RPMI8226 (cell line): ENCODE measurements around the gene ALDH1L1.
A peak's percentile ranks its signal among the peaks of the same experiment; 100 is the strongest.

ENCODE experiments used
- DNase-seq: peaks from one replicate; pipeline ENCODE4 v3.0.0-alpha.2; 2015

The ALDH1L1 gene

GRCh38 chr3:126153695-126154360 lies 26.6 kb downstream of the ALDH1L1 start:
- no peak for DNase-seq

GRCh38 chr3:126152901-126153694 lies 27.3 kb downstream of the ALDH1L1 start:
- DNase-seq: no peak

GRCh38 chr3:126152458-126152857 lies 27.9 kb downstream of the ALDH1L1 start:
- no peak for DNase-seq

- no peak for DNase-seq
These were observed 28.7 kb downstream of the ALDH1L1 start for GRCh38 chr3:126151562-126152302.

- no peak for DNase-seq
These were observed 30.3 kb downstream of the ALDH1L1 start for GRCh38 chr3:126149960-126150515.

GRCh38 chr3:126149256-126149902 lies 31.0 kb downstream of the ALDH1L1 start:
- DNase-seq: no peak

- DNase-seq: no peak
These were observed 32.3 kb downstream of the ALDH1L1 start for GRCh38 chr3:126147932-126148683.

- no peak for DNase-seq
These were observed 33.0 kb downstream of the ALDH1L1 start for GRCh38 chr3:126147147-126147931.

- DNase-seq: no peak
These were observed 33.8 kb downstream of the ALDH1L1 start for GRCh38 chr3:126146525-126147146.

GRCh38 chr3:126146034-126146433 lies 34.4 kb downstream of the ALDH1L1 start:
- DNase-seq: no peak

- no peak for DNase-seq
These were observed 37.7 kb downstream of the ALDH1L1 start for GRCh38 chr3:126142652-126143051.

GRCh38 chr3:126137490-126138130 lies 42.8 kb downstream of the ALDH1L1 start:
- no peak for DNase-seq

GRCh38 chr3:126136428-126137220 lies 43.8 kb downstream of the ALDH1L1 start:
- no peak for DNase-seq

GRCh38 chr3:126135406-126136076 lies 44.8 kb downstream of the ALDH1L1 start:
- no peak for DNase-seq

GRCh38 chr3:126135071-126135405 lies 45.3 kb downstream of the ALDH1L1 start:
- DNase-seq: no peak

- DNase-seq: peak; percentile 71
These were observed 46.0 kb downstream of the ALDH1L1 start for GRCh38 chr3:126134219-126134975.

GRCh38 chr3:126133606-126134005 lies 46.8 kb downstream of the ALDH1L1 start:
- no peak for DNase-seq
